Keratinocyte (primary cell): ENCODE results near the gene KCNIP3. TPM values are rescaled to one million over a fixed set of nuclear protein-coding genes. Genes with fewer than 3 reads are reported as not detected.

Source experiments
- DNase-seq: peaks from one replicate; pipeline ENCODE4 v3.0.0-alpha.2; 2011; ENCODE audit warnings: low read depth, missing footprints, low spot score
- FAIRE-seq: peaks from 2 replicates; lab custom pipeline; 2011; peaks lifted over from hg19 to GRCh38; lab: Jason Lieb, UNC
- H2AFZ ChIP-seq: 2 replicates; pipeline ENCODE4 v1.6.0; 2012; ENCODE audit warnings: low read length, control low read depth, inconsistent platforms; ENCODE audit not compliant: control insufficient read depth
- H3K27ac ChIP-seq: 2 replicates; pipeline ENCODE4 v1.5.1; 2011; ENCODE audit warnings: low read length; ENCODE audit not compliant: control insufficient read depth, insufficient read depth
- H3K27me3 ChIP-seq: 3 replicates; pipeline ENCODE4 v1.6.0; 2011; ENCODE audit warnings: low read length; ENCODE audit not compliant: control insufficient read depth, insufficient read depth; ENCODE audit errors: extremely low read depth
- H3K36me3 ChIP-seq, 2 experiments: 2 replicates in 1 of 2; 3 replicates in 1 of 2; pipeline ENCODE4 v1.5.1; 2011; ENCODE audit warnings: low read length in 2 of 2, mild to moderate bottlenecking in 1 of 2; ENCODE audit not compliant: control insufficient read depth in 2 of 2, insufficient read depth in 2 of 2; ENCODE audit errors: extremely low read depth in 1 of 2
- H3K4me1 ChIP-seq: 3 replicates; pipeline ENCODE4 v1.5.1; 2011; ENCODE audit warnings: low read length; ENCODE audit not compliant: control insufficient read depth, insufficient read depth; ENCODE audit errors: extremely low read depth
- H3K4me2 ChIP-seq: 3 replicates; pipeline ENCODE4 v1.6.0; 2011; ENCODE audit warnings: low read depth, low read length; ENCODE audit not compliant: control insufficient read depth, insufficient read depth; ENCODE audit errors: extremely low read depth
- H3K4me3 ChIP-seq, 3 experiments: fragments of 200-600 bp in 1 of 3; sonication (generic) in 1 of 3; 2 replicates in 2 of 3; 3 replicates in 1 of 3; pipeline ENCODE4 v1.5.1; 2011 to 2016; ENCODE audit warnings: low read length in 3 of 3, mild to moderate bottlenecking in 3 of 3, control low read depth in 2 of 3, inconsistent platforms in 1 of 3, low read depth in 1 of 3, mixed read lengths in 1 of 3, mixed run types in 1 of 3, moderate library complexity in 1 of 3; ENCODE audit not compliant: control insufficient read depth in 2 of 3, insufficient read depth in 2 of 3; ENCODE audit errors: extremely low read depth in 1 of 3
- H3K79me2 ChIP-seq: 2 replicates; pipeline ENCODE4 v1.6.0; 2012; ENCODE audit warnings: low read length; ENCODE audit not compliant: control insufficient read depth, insufficient read depth
- H3K9ac ChIP-seq: 3 replicates; pipeline ENCODE4 v1.6.0; 2011; ENCODE audit warnings: low read length; ENCODE audit not compliant: control insufficient read depth, insufficient read depth; ENCODE audit errors: extremely low read depth
- H3K9me1 ChIP-seq: 3 replicates; pipeline ENCODE4 v1.6.0; 2011; ENCODE audit warnings: low read length; ENCODE audit not compliant: control insufficient read depth, insufficient read depth; ENCODE audit errors: extremely low read depth
- H3K9me3 ChIP-seq: 2 replicates; pipeline ENCODE4 v1.5.1; 2012; ENCODE audit warnings: low read depth, low read length; ENCODE audit not compliant: control insufficient read depth
- H4K20me1 ChIP-seq: 3 replicates; pipeline ENCODE4 v1.6.0; 2011; ENCODE audit warnings: low read length; ENCODE audit not compliant: control insufficient read depth, insufficient read depth; ENCODE audit errors: extremely low read depth
- CTCF ChIP-seq, 3 experiments: IDR thresholded peaks in 1 of 3; conservative IDR thresholded peaks in 1 of 3; optimal IDR thresholded peaks in 1 of 3; 2 replicates in 2 of 3; 3 replicates in 1 of 3; pipeline versions ENCODE3 to v1.5.1; 2011; ENCODE audit warnings: low read length in 3 of 3, mild to moderate bottlenecking in 3 of 3, moderate library complexity in 2 of 3, control low read depth in 1 of 3, inconsistent platforms in 1 of 3; ENCODE audit not compliant: insufficient read depth in 2 of 3; ENCODE audit errors: extremely low read depth in 1 of 3
- EZH2 ChIP-seq: IDR thresholded peaks from one replicate; pipeline ENCODE4 v1.6.1; 2012; ENCODE audit warnings: inconsistent platforms, mild to moderate bottlenecking, low read length, moderate library complexity
- dilution Hi-C: fragments of 300-500 bp; cut with MboI; formaldehyde crosslinking; loops from one replicate; pipeline ENCODE4 v1.7.0; 2020; ENCODE audit warnings: low sequenced_read_pairs; ENCODE audit not compliant: extremely low pct_ligation_motif_present
- polyA plus RNA-seq, 5 experiments: library from polyadenylated mRNA; depleted of rRNA in 3 of 5; stranded (reverse) in 3 of 5; stranded (forward) in 1 of 5; unstranded in 1 of 5; fragments of >200 nt; gene quantifications; 1 replicate in 1 of 5; 2 replicates in 3 of 5; 3 replicates in 1 of 5; pipeline versions ENCODE4 v1.2.1 to v1.2.3, GENCODE V29; 2011 to 2012; ENCODE audit warnings: missing spikeins in 2 of 5, low read depth in 1 of 5, low replicate concordance in 1 of 5

KCNIP3 gene
- polyA plus RNA-seq, 1 donor (not counting 4 experiments of a cell fraction or from before 2014, with no cell fraction given) = 0.66 TPM

- Histone ChIP-seq H3K4me3 (no peak overlapping the region), H4K20me1 (no peaks in the 10 kb centered on the region), H3K79me2 (no peaks in the 10 kb centered on the region), H3K9me3 (no peaks in the 10 kb centered on the region), H3K36me3 (no peaks in the 10 kb centered on the region), H3K4me1 (peaks cover 3% of the 10 kb centered on the region), H3K9ac (no peak overlapping the region), H3K9me1 (no peaks in the 10 kb centered on the region), H2AFZ (no peak overlapping the region), H3K27me3 (no peaks in the 10 kb centered on the region), H3K4me2 (no peak overlapping the region), H3K27ac (no peak overlapping the region)
- no peak for TF ChIP-seq EZH2
- TF ChIP-seq CTCF (optimal IDR thresholded peaks at IDR 0.05 in 1 of 3, IDR thresholded peaks at IDR 0.05 in 1 of 3, conservative IDR thresholded peaks at IDR 0.05 in 1 of 3; ENCODE audit: extremely low read depth in 1 of 3, insufficient read depth in 2 of 3, low read length in 3 of 3) = no peak
- dilution Hi-C loops = no loop called here
- FAIRE-seq = no peak
- no peak for DNase-seq
These were observed 86.5 kb downstream of the KCNIP3 start for GRCh38 chr2:95383635-95384027.

- H2AFZ ChIP-seq = no peak overlapping the region
- dilution Hi-C loops = no loop called here
- no peak for FAIRE-seq
- H4K20me1 ChIP-seq = no peaks in the 10 kb centered on the region
- H3K9ac ChIP-seq = no peak overlapping the region
- no peaks in the 10 kb centered on the region for H3K9me3 ChIP-seq
- no peaks in the 10 kb centered on the region for H3K9me1 ChIP-seq
- no peaks in the 10 kb centered on the region for H3K36me3 ChIP-seq
- no peaks in the 10 kb centered on the region for H3K27me3 ChIP-seq
- H3K4me2 ChIP-seq = no peak overlapping the region
- no peak for TF ChIP-seq CTCF (optimal IDR thresholded peaks at IDR 0.05 in 1 of 3, IDR thresholded peaks at IDR 0.05 in 1 of 3, conservative IDR thresholded peaks at IDR 0.05 in 1 of 3; ENCODE audit: extremely low read depth in 1 of 3, insufficient read depth in 2 of 3, low read length in 3 of 3)
- no peak for TF ChIP-seq EZH2
- no peak for DNase-seq
- H3K4me1 ChIP-seq = peaks cover 3% of the 10 kb centered on the region
- no peak overlapping the region for H3K27ac ChIP-seq
- H3K79me2 ChIP-seq = no peaks in the 10 kb centered on the region
- H3K4me3 ChIP-seq = no peak overlapping the region
These were observed 87.9 kb downstream of the KCNIP3 start for GRCh38 chr2:95384854-95385569.
